Hepatocyte (in vitro differentiated cells): ENCODE results near the gene MAP3K4. TPM values are rescaled to one million over a fixed set of nuclear protein-coding genes. Genes with fewer than 3 reads are reported as not detected.

Source experiments
- DNase-seq: peaks from one replicate; pipeline ENCODE4 v3.0.0-alpha.2; 2016; ENCODE audit warnings: low spot score
- H2AFZ ChIP-seq: fragments of 200-600 bp; sonication (generic); 2 replicates; pipeline ENCODE4 v1.6.0; 2016; ENCODE audit warnings: antibody characterized with exemption, mild to moderate bottlenecking
- H3K27ac ChIP-seq: fragments of 200-600 bp; sonication (generic); 2 replicates; pipeline ENCODE4 v1.5.1; 2016; ENCODE audit warnings: mild to moderate bottlenecking
- H3K27me3 ChIP-seq: fragments of 200-600 bp; sonication (generic); 2 replicates; pipeline ENCODE4 v1.6.1; 2016
- H3K36me3 ChIP-seq: fragments of 200-600 bp; sonication (generic); replicated peaks from 2 replicates; pipeline ENCODE4 v1.5.1; 2016; ENCODE audit warnings: low read depth; ENCODE audit not compliant: insufficient read depth
- H3K4me1 ChIP-seq: fragments of 200-600 bp; sonication (generic); 2 replicates; pipeline ENCODE4 v1.5.1; 2016; ENCODE audit warnings: mild to moderate bottlenecking, moderate library complexity; ENCODE audit not compliant: insufficient read depth
- H3K4me2 ChIP-seq: fragments of 200-600 bp; sonication (generic); 2 replicates; pipeline ENCODE4 v1.6.0; 2016
- H3K4me3 ChIP-seq: fragments of 200-600 bp; sonication (generic); 2 replicates; pipeline ENCODE4 v1.5.1; 2016; ENCODE audit warnings: mild to moderate bottlenecking
- H3K79me2 ChIP-seq: fragments of 200-600 bp; sonication (generic); 2 replicates; pipeline ENCODE4 v1.6.0; 2017; ENCODE audit warnings: mild to moderate bottlenecking
- H3K9me2 ChIP-seq: fragments of 200-600 bp; sonication (generic); replicated peaks from 2 replicates; pipeline ENCODE4 v1.6.0; 2017; ENCODE audit warnings: mild to moderate bottlenecking; ENCODE audit not compliant: insufficient read depth
- H3K9me3 ChIP-seq: fragments of 200-600 bp; sonication (generic); 2 replicates; pipeline ENCODE4 v1.5.1; 2016; ENCODE audit warnings: low read depth, mild to moderate bottlenecking
- H4K20me1 ChIP-seq: fragments of 200-600 bp; sonication (generic); 2 replicates; pipeline ENCODE4 v1.6.0; 2016; ENCODE audit warnings: mild to moderate bottlenecking; ENCODE audit not compliant: insufficient read depth, poor library complexity, severe bottlenecking
- CTCF ChIP-seq: fragments of 200-600 bp; sonication (generic); IDR thresholded peaks from 2 replicates; pipeline ENCODE4 v1.5.1; 2016; ENCODE audit warnings: antibody characterized with exemption, mild to moderate bottlenecking; ENCODE audit not compliant: poor library complexity
- EZH2 ChIP-seq: fragments of 200-600 bp; sonication (generic); IDR thresholded peaks from 2 replicates; pipeline ENCODE4 v1.6.1; 2016; ENCODE audit warnings: antibody characterized with exemption, mild to moderate bottlenecking, borderline replicate concordance
- EZH2phosphoT487 ChIP-seq: fragments of 200-600 bp; sonication (generic); IDR thresholded peaks from one replicate; pipeline ENCODE4 v1.6.1; 2018; ENCODE audit warnings: antibody characterized with exemption, mild to moderate bottlenecking, low read depth, moderate library complexity; ENCODE audit not compliant: unreplicated experiment, severe bottlenecking
- WGBS: methylation state at CpG from one replicate; pipeline ENCODE4 v1.1.6; 2016; ENCODE audit warnings: low lambda C conversion rate; ENCODE audit errors: missing lambda C conversion rate; 5-methylcytosine and 5-hydroxymethylcytosine counted together
- polyA plus RNA-seq: library from polyadenylated mRNA; unstranded; fragments of >200 nt; fragmentation: Nextera tagmentation; extraction: Ambion mirVana; gene quantifications from 2 replicates; pipeline ENCODE4 v1.2.1, GENCODE V29; 2016
- total RNA-seq: library from RNA; depleted of rRNA; stranded (reverse); fragments of >200 nt; gene quantifications from 2 replicates; pipeline ENCODE4 v1.2.3, GENCODE V29; 2014

Gene MAP3K4
- total and polyA plus RNA-seq, 2 experiments from 2014 or later: 10.9 to 21.5 TPM

- no peaks in the 10 kb centered on the region for H3K36me3 ChIP-seq
- WGBS: 96% methylated on average over 18 of the region's 18 CpGs
- H4K20me1 ChIP-seq: no peaks in the 10 kb centered on the region
- DNase-seq: no peak
- TF ChIP-seq EZH2: no peak
- TF ChIP-seq EZH2phosphoT487: no peak
- no peak for TF ChIP-seq CTCF
- no peak overlapping the region for H3K4me2 ChIP-seq
- no peak overlapping the region for H3K4me3 ChIP-seq
- no peaks in the 10 kb centered on the region for H3K9me3 ChIP-seq
- H3K79me2 ChIP-seq: no peaks in the 10 kb centered on the region
- H3K9me2 ChIP-seq: no peaks in the 10 kb centered on the region
- H3K27ac ChIP-seq: no peak overlapping the region
- no peaks in the 10 kb centered on the region for H3K27me3 ChIP-seq
- no peak overlapping the region for H2AFZ ChIP-seq
- H3K4me1 ChIP-seq: no peaks in the 10 kb centered on the region
Measured at GRCh38 chr6:161139304-161139765, 147.8 kb downstream of the MAP3K4 start.

GRCh38 chr6:161139766-161140553 lies 148.4 kb downstream of the MAP3K4 start:
- Histone ChIP-seq H3K9me3 (no peaks in the 10 kb centered on the region), H3K9me2 (no peaks in the 10 kb centered on the region), H2AFZ (no peak overlapping the region), H3K27me3 (no peaks in the 10 kb centered on the region), H3K36me3 (no peaks in the 10 kb centered on the region), H3K4me3 (no peak overlapping the region), H3K4me2 (no peak overlapping the region), H4K20me1 (no peaks in the 10 kb centered on the region), H3K27ac (no peak overlapping the region), H3K4me1 (no peaks in the 10 kb centered on the region), H3K79me2 (no peaks in the 10 kb centered on the region)
- TF ChIP-seq EZH2 (no peak), CTCF (no peak), EZH2phosphoT487 (no peak)
- no peak for DNase-seq
- 89% methylated on average over 20 of the region's 28 CpGs for WGBS

GRCh38 chr6:161140554-161140875 lies 148.9 kb downstream of the MAP3K4 start:
- DNase-seq: no peak
- no peaks in the 10 kb centered on the region for H3K9me2 ChIP-seq
- no peak overlapping the region for H3K4me2 ChIP-seq
- H4K20me1 ChIP-seq: no peaks in the 10 kb centered on the region
- H3K4me3 ChIP-seq: no peak overlapping the region
- H3K4me1 ChIP-seq: no peaks in the 10 kb centered on the region
- no peaks in the 10 kb centered on the region for H3K79me2 ChIP-seq
- no peak overlapping the region for H2AFZ ChIP-seq
- H3K27ac ChIP-seq: no peak overlapping the region
- no peaks in the 10 kb centered on the region for H3K36me3 ChIP-seq
- no peaks in the 10 kb centered on the region for H3K27me3 ChIP-seq
- WGBS: 91% methylated on average over 10 of the region's 10 CpGs
- no peaks in the 10 kb centered on the region for H3K9me3 ChIP-seq
- TF ChIP-seq CTCF: no peak
- no peak for TF ChIP-seq EZH2
- TF ChIP-seq EZH2phosphoT487: no peak

GRCh38 chr6:161141173-161141572 lies 149.6 kb downstream of the MAP3K4 start:
- no peak overlapping the region for H2AFZ ChIP-seq
- no peaks in the 10 kb centered on the region for H3K79me2 ChIP-seq
- H3K9me2 ChIP-seq: no peaks in the 10 kb centered on the region
- no peaks in the 10 kb centered on the region for H4K20me1 ChIP-seq
- H3K4me3 ChIP-seq: no peak overlapping the region
- 91% methylated on average over 11 of the region's 11 CpGs for WGBS
- no peak overlapping the region for H3K4me2 ChIP-seq
- H3K4me1 ChIP-seq: no peaks in the 10 kb centered on the region
- TF ChIP-seq EZH2 (no peak), EZH2phosphoT487 (no peak), CTCF (no peak)
- no peaks in the 10 kb centered on the region for H3K27me3 ChIP-seq
- no peaks in the 10 kb centered on the region for H3K36me3 ChIP-seq
- no peak for DNase-seq
- H3K27ac ChIP-seq: no peak overlapping the region
- H3K9me3 ChIP-seq: no peaks in the 10 kb centered on the region
